Measurements from ENCODE around the gene DCXR.

The DCXR gene

DNA sequence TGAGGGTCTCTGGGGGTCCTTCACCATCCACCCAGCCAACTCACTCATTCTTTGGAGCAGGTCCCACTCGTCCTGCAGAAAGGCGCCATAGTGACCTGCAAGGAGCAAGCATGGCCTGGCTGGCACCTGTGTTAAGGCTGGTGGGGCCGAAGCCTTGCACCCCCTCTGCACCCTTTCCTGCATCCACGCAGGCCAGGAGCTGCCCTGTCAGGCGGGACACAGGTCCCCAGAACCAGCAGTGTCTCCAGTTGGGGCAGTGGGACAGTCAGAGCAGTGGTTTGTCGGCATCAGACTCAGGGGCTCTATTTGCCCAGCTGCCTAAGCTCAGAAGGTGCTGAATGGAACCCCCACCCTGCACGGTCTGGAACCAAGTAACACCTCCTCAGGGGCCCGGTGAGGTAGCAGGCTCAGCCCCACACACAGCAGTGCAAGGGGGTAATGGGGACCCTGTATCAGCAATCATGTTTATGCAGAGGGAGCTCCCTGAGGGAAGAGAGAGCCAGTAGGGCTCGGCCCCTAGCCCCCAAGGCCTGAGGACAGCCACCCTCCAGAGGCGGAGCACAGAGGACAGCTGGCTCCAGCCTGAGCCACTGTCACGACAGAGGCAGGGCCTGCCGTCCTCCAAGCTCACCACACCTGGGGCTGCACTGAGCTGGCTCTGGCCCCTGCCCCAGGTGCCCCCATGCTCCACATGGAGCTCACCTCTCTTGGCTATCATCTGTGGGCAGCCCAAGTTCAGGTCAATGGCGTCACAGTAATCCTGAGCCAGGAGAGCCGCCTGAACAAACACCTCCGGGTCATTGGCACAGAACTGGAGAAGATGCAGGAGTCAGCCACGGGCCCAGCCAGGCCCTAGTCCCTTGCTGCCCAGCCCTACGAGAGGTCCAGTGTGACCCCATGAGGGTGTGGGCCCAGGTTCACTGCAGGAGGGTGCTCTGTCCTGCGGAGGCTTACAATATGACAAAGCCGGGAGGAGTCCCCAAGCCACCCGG, 26.2 kb upstream of the DCXR start:
- Mint-ChIP-seq H3K27ac (peak overlapping the region in 1 of 2 donors; percentile 83), H3K27me3 (no peaks in the 10 kb centered on the region), H3K4me1 (ENCODE audit: low read depth in 2 of 2) (peaks cover 7 to 12% of the 10 kb centered on the region in 2 donors), H3K36me3 (ENCODE audit: insufficient read depth) (peaks cover 20% of the 10 kb centered on the region), H3K4me3 (peak overlapping the region; percentile 57 to 68), H3K9me3 (no peaks in the 10 kb centered on the region)
- no peak for DNase-seq
- ATAC-seq (replicated peaks) = no peak

DNA sequence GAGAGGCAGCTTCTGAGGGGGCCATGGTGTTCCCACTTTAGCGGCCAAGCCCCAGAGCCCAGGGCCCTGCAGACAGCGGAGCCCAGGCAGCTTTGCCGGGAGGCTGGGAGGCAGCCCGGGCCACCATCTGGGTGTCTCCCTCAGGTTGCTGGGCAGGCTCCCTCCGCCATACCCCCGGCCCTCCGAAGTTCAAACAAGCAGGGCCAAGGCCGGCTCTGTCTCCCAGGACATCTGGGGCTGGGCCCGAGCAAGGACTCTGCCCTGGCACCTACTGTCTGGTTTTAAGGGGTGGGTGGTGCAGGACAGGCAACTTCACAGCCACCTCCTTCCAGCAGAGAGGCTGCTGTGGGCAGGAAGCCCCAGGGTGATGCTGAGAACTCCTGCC, 25.5 kb upstream of the DCXR start:
- H3K36me3 Mint-ChIP-seq (ENCODE audit: insufficient read depth) = peaks cover 20% of the 10 kb centered on the region
- H3K9me3 Mint-ChIP-seq = no peaks in the 10 kb centered on the region
- no peak for ATAC-seq (replicated peaks)
- H3K4me1 Mint-ChIP-seq (ENCODE audit: low read depth in 2 of 2) = peaks cover 7 to 12% of the 10 kb centered on the region in 2 donors
- DNase-seq = no peak
- no peak overlapping the region for H3K4me3 Mint-ChIP-seq
- H3K27ac Mint-ChIP-seq = no peak overlapping the region
- H3K27me3 Mint-ChIP-seq = no peaks in the 10 kb centered on the region

DNA sequence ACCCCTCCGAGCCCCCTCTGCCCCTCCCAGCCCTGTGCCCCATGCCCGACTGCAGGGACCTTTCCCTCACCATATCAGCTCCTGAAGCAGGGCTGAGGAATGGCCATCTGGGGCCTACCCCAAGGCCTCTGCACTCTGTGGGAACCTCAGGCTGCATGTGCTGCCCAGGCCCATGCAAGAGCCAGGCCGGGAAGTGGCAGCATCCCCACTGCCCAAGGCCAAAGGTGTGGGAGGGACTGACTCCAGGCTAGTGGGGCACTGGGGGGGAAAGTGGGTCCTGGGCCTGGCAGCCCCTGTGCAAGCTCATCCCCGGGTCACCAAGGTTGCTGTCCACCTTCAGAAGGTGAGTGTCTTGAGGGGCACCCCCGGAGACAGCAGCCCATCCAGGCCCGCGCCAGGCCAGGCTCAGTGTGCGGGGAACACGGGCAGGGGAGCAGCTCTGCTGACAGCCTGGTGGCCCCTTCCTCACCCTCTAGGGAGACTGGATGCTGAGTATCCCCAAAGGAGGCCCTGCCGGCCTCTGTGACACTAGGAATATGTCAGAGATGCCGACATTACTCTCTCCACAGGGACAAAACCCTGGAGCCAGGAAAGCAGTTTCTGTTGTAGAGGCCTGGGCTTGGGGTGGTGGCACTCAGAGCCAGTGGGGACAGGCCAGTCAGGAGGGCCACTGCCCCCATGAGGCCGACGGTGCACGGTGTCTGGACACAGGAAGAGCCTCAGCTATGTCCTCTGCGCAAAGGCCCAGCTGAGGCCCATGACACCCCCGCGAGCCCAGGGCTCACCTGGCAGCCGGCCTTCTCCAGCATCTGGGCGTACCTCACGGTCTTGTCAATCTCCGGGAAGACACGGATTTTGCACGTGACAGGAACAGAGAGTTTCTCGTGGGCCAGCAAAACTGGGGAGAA, 24.8 kb upstream of the DCXR start:
- Mint-ChIP-seq H3K27me3 (no peaks in the 10 kb centered on the region), H3K4me1 (ENCODE audit: low read depth in 2 of 2) (peaks cover 7 to 12% of the 10 kb centered on the region in 2 donors), H3K9me3 (no peaks in the 10 kb centered on the region), H3K4me3 (no peak overlapping the region), H3K27ac (no peak overlapping the region), H3K36me3 (ENCODE audit: insufficient read depth) (peaks cover 25% of the 10 kb centered on the region)
- ATAC-seq (replicated peaks) (no peak), DNase-seq (no peak)

DNA sequence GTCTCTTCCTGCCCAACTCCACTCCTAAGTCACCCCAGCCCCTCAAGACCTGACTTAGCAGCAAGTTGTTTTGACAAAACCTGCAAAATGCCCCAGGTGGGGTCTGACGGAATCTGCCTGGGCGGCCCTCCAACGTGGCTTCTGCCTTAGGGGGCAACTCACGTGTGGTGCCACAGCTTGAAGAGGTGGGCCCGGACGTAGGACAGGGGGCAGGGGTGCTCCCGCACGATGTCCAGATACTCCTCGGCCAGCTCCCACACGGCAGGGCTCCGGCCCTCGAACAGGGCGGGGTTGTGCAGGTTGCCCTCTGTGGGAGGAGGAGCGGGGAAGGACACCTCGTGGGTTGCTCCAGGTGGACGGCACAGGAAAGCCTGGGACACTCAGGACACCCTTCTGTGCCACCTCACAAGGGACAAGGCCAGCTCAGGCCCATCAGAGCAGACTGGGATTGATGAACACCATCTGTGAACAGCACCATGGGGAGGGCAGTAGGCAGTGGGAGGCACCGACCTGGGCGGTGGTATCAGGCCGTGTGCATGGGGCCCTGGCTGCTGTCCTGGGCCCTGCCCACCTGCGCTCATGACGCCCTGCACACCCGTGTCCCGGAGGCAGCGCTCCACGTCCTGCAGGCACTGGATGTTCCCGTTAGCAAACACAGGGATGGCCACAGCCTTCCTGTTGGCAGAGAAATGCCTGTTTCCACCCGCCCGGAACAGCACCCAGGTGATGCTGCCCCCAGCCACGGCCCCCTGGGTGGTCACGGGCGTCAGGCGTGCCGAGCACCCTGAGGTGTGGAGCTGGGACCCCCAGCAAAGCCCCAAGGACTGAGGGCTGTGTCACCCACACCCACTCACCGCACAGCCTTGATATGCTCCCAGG, 23.8 kb upstream of the DCXR start:
- Mint-ChIP-seq H3K4me3 (no peak overlapping the region), H3K9me3 (no peaks in the 10 kb centered on the region), H3K27me3 (no peaks in the 10 kb centered on the region), H3K4me1 (ENCODE audit: low read depth in 2 of 2) (peaks cover 7 to 12% of the 10 kb centered on the region in 2 donors), H3K27ac (no peak overlapping the region), H3K36me3 (ENCODE audit: insufficient read depth) (peaks cover 24% of the 10 kb centered on the region)
- ATAC-seq (replicated peaks) = no peak
- DNase-seq = no peak

DNA sequence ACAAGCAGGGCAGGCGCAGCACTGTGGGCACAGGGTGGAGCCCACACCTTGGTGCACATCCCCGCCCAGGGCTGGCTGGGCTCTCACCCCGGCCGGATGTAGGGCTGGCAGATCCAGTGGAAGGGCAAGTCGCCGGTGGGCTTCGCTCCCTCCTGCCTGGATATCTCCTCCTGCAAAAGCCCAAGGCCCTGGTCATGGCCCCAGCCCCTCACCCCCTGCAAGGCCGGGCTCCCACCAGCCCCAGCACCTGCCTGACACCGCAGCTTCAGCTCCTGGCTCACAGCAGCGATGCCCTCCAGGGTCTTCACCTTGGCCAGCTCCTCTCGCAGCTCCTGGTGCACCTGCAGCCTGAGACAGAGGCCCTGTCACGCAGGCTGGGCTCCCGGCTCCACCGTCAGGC, 23.1 kb upstream of the DCXR start:
- no peak for ATAC-seq (replicated peaks)
- Mint-ChIP-seq H3K27ac (peak overlapping the region in 1 of 2 donors; percentile 7), H3K4me1 (ENCODE audit: low read depth in 2 of 2) (peaks cover 7 to 12% of the 10 kb centered on the region in 2 donors), H3K9me3 (no peaks in the 10 kb centered on the region), H3K36me3 (ENCODE audit: insufficient read depth) (peaks cover 21% of the 10 kb centered on the region), H3K4me3 (no peak overlapping the region), H3K27me3 (no peaks in the 10 kb centered on the region)
- DNase-seq = no peak

DNA sequence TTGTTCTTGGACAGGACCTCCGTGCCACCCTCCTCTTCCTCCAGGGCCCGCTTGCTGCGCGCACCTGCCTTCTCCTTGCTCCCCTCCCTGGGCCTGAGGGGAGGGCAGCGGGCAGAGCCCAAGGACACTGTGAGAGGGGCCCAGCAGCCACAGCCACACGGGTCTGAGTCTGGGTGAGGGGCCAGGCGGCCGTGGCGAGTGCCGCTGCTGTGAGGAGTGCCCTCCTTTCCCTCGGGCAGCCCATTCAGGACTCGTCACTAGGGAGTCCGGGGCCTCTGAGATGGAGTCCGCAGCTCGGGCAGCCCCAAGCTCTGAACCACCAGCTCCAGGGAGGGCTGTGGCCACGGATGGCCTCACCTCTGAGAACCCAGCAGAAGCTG, 22.5 kb upstream of the DCXR start:
- Mint-ChIP-seq H3K4me1 (ENCODE audit: low read depth in 2 of 2) (peaks cover 10 to 12% of the 10 kb centered on the region in 2 donors), H3K27ac (peak overlapping the region; percentile 7 to 38), H3K27me3 (no peaks in the 10 kb centered on the region), H3K4me3 (no peak overlapping the region), H3K9me3 (no peaks in the 10 kb centered on the region), H3K36me3 (ENCODE audit: insufficient read depth) (peaks cover 23% of the 10 kb centered on the region)
- no peak for ATAC-seq (replicated peaks)
- no peak for DNase-seq

DNA sequence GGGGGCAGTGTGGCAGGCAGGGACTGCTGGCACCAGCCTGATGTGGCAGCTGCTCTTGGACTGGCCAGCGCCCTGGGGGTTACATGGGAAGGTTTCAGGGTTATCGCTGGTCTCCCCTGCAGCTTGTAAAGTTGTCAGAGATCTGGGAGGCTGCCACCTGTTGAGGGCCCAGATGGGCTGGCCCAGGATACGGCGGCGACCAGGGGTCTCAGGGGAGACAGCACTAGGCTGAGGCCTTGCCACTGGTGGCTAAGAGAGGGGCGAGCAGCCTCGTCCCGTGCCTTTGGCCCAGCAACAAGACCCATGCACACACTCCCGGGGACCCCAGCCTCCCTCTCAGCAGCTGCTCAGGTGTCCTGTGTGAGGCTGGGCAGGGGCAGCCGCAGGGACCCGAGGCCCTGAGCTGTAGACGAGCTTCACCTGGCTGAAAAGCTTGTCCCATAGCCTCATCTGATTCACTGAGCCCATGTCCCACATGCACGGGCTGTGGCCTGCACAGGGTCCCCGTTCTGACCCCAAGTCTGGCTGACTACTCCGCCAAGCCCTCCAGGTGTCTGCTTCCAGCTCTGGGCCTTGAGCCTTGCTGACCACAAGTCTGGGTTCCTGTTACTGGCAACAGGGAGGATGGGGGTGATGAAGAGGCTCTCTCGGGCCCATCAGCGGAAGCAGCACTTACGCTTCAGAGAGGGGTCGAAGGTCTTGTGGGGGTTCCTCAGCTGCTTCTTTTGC, 21.9 kb upstream of the DCXR start:
- Mint-ChIP-seq H3K4me1 (ENCODE audit: low read depth in 2 of 2) (peaks cover 9% of the 10 kb centered on the region in 2 donors), H3K36me3 (ENCODE audit: insufficient read depth) (peaks cover 21% of the 10 kb centered on the region), H3K27ac (no peak overlapping the region), H3K9me3 (no peaks in the 10 kb centered on the region), H3K27me3 (no peaks in the 10 kb centered on the region), H3K4me3 (no peak overlapping the region)
- ATAC-seq (replicated peaks) (no peak), DNase-seq (no peak)

DNA sequence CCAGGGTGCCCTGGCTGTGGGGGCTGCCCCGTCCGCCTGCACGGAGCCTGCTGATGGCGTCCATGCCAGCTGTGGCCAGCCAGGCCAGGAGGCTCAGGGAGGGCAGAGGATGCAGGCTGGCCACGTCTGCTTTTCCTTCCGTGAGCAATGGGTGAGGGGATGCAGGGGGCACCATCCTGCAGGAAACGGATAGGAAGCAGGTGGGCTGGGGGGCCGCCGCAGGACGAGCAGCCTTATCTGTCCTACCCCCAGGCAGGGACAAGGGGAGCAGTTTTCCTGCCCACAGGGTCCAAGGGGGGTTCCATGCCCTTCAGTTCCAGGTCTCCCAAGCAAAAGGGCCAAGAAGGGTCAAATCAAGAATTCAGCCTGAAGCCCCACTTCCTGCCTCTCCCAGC, 21.4 kb upstream of the DCXR start:
- H3K4me3 Mint-ChIP-seq = no peak overlapping the region
- H3K9me3 Mint-ChIP-seq = no peaks in the 10 kb centered on the region
- H3K27me3 Mint-ChIP-seq = no peaks in the 10 kb centered on the region
- ATAC-seq (replicated peaks) = no peak
- peaks cover 4 to 6% of the 10 kb centered on the region in 2 donors for H3K4me1 Mint-ChIP-seq (ENCODE audit: low read depth in 2 of 2)
- H3K27ac Mint-ChIP-seq = no peak overlapping the region
- no peak for DNase-seq
- peaks cover 20% of the 10 kb centered on the region for H3K36me3 Mint-ChIP-seq (ENCODE audit: insufficient read depth)

DNA sequence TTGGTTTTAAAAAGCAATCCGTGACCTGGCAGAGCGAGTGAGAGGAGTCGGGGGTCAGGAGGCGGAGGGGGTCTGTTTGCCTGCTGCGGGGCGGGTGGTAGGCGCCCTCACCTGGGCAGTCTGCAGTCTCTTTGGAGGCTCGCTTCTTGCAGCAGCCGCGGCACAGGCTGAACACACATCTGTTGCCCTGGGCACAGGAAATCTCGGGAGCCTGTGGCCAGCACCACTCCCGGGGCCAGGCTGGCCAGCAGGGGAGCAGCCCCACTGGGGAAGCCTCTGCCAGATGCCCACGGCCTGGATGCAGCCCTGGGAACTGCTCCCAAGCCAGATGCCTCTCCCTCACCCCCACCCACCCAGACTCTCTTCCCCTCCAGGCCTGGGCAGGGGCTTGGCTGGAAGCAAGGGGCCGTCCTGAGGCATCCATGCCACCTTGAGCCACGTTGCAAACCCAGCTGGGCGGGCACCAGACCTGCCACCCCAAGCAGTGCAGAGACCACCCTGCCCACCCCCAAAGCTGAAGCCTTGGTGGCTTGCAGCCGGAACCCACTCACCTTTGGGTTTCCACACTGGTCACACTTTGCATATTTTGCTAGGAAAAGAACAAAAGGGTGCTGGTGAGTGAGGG, 20.8 kb upstream of the DCXR start:
- DNase-seq = no peak
- Mint-ChIP-seq H3K36me3 (ENCODE audit: insufficient read depth) (peaks cover 20% of the 10 kb centered on the region), H3K27ac (no peak overlapping the region), H3K4me3 (no peak overlapping the region), H3K4me1 (ENCODE audit: low read depth in 2 of 2) (peaks cover 4 to 11% of the 10 kb centered on the region in 2 donors), H3K9me3 (no peaks in the 10 kb centered on the region), H3K27me3 (no peaks in the 10 kb centered on the region)
- ATAC-seq (replicated peaks) = no peak

DNA sequence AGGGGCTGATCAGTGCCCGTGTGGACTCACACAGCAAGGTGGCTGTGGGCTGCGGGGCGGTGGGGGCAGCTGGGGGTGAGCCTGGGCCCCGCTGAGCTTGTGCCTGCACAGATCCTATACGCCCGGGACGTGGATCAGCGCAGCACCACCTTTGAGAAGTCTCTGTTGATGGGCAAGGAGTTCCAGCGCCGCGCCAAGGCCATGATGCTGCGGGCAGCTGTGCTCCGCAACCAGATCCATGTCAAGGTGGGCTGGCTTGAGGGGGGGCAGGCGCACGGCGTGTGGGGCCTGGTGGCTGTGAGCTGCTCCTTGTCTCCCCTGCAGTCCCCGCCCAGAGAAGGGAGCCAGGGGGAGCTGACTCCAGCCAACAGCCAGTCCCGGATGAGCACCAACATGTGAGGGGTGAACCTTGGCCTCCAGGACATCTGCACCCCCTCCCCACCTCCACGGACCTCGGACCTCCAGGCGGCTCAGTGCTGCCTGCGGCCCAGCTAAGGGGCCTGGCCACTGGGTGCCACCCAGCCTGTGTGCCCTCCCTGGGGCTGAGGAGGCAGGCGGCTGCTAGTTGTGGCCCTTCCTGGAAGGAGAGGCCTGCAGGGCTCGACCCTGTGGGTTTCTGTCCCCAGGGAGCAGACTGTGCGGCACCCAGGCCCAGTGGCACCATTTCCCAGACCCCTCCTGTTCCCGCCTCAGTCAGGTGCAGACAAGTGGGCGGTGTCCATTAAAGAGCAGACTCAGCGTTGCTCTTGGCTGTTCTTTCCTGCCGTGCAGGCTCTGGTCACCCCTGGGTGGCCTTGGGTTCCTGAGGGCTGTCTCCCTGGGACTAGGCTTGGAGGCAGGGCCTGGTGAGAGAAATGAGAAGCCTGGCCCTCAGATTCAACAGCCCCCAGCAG, 19.5 kb upstream of the DCXR start:
- H3K9me3 Mint-ChIP-seq = no peaks in the 10 kb centered on the region
- DNase-seq (no peak), ATAC-seq (replicated peaks) (no peak)
- H3K27ac Mint-ChIP-seq = no peak overlapping the region
- peaks cover 20% of the 10 kb centered on the region for H3K36me3 Mint-ChIP-seq (ENCODE audit: insufficient read depth)
- H3K4me1 Mint-ChIP-seq (ENCODE audit: low read depth in 2 of 2) = peaks cover 4 to 14% of the 10 kb centered on the region in 2 donors
- no peaks in the 10 kb centered on the region for H3K27me3 Mint-ChIP-seq
- H3K4me3 Mint-ChIP-seq = no peak overlapping the region

DNA sequence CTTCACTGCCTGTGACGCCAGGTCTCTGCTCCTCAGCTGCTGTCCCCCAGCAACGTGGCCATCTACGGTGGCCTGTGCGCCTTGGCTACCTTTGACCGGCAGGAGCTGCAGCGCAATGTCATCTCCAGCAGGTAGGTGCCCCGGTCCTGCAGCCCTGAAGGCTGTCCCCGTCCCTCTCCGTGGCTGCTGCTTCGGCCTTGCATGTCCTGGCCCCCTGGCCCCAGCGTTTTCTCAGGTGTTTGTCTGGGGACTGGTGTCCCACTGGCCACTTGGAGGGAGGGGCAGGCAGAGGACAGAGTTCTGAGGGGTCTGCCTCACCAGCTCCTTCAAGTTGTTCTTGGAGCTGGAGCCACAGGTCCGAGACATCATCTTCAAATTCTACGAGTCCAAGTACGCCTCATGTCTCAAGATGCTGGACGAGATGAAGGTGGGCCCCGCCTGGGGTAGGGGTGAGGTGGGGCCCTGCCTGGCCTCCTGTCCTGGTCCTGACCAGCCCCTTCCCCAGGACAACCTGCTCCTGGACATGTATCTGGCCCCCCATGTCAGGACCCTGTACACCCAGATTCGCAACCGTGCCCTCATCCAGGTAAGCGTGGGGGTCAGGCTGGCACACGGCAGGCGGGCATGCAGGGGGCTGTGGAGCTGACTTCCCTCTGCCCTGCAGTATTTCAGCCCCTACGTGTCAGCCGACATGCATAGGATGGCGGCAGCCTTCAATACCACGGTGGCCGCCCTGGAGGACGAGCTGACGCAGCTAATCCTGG, 18.6 kb upstream of the DCXR start:
- Mint-ChIP-seq H3K4me1 (ENCODE audit: low read depth in 2 of 2) (peaks cover 4 to 13% of the 10 kb centered on the region in 2 donors), H3K36me3 (ENCODE audit: insufficient read depth) (peaks cover 19% of the 10 kb centered on the region), H3K9me3 (no peaks in the 10 kb centered on the region), H3K27ac (no peak overlapping the region), H3K27me3 (no peaks in the 10 kb centered on the region), H3K4me3 (no peak overlapping the region)
- ATAC-seq (replicated peaks) = no peak
- no peak for DNase-seq

Measured in effector memory CD8-positive, alpha-beta T cell (primary cell).